GM18502 (cell line): ENCODE measurements around the gene MYOD1.

Source experiments
- ATAC-seq: cut with Tn5 transposase; IDR thresholded peaks from one replicate; pipeline ENCODE4 v1.9.1; 2021; ENCODE audit warnings: mild to moderate bottlenecking; ENCODE audit not compliant: unreplicated experiment, poor library complexity

Gene MYOD1

DNA sequence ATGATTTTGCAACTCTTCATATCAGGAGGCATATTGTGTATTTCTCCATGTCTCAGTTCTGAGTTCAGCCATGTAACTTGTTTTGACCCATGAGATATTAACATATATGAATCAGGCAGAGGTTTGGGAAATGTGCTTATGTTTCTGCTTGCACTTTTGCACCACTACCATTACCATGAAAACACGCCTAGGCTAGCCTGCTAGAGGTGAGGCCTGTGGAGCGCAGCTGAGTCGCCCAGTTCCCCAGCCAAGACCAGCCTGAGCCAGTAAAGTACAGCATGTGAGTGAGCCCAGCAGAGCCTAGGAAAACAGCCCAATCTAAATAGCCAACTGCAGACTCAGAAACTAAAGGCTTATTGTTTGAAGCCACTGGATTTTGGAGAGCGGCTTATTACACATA, 18.4 kb upstream of the MYOD1 start:
- no peak for ATAC-seq

GRCh38 chr11:17702876-17703275, 16.5 kb upstream of the MYOD1 start:
- ATAC-seq, result no peak

DNA sequence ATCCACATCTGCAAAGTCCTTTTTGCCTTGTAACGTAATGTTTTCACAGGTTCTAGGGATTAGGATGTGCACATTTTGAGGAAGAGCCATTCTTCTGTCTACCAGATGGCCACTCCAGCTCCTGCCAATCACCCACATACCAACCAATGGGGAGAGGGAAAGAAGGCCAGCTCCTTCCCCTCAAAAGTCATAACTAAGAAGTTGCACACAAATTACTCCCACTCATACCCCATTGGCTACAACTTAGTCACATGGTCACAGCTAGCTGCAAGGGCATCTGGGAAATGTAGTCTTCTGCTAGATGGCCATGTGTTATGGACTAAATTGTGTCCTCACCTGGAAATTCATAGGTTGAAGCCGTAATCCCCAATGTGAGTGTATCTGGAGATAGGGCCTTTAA, 15.4 kb upstream of the MYOD1 start:
- ATAC-seq, result no peak

DNA sequence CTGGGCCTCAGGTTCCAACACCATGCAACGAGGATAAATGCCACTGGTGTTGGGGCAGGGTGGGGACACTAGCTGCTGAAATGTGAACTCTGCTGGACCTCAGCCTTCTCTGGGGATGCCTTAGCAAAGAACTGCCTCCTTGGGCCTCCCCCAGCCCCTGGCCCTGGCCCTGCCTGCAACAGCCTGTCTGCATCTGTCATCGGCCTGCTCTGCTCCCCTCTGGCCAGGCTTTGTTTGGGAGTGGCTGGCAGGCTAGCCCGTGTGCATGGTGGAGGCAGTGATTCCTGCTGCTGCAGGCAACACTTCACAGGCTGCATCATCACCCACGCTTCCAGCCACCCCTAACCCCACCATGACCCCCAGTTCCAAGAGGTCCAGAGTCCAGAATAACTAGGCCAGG, 11.5 kb upstream of the MYOD1 start:
- no peak for ATAC-seq

DNA sequence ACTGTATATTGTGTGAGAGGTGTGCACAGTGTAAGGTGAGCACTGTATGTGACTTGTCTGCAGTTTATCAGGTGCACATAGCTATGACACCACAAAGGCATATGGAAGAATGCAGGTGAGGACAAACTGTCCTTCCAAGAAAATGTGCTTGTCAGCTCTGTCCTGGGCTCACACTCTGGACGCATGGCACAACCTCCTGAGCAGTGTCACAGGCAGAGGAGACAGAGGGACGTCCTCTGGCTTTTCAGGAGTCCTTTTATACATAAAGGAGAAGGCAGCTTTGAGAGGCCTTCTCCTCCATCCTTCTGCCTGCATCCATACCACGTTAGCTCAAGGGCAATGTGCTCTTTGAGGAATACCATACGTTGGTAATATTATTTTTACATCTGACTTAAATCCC, 7.5 kb upstream of the MYOD1 start:
- no peak for ATAC-seq

DNA sequence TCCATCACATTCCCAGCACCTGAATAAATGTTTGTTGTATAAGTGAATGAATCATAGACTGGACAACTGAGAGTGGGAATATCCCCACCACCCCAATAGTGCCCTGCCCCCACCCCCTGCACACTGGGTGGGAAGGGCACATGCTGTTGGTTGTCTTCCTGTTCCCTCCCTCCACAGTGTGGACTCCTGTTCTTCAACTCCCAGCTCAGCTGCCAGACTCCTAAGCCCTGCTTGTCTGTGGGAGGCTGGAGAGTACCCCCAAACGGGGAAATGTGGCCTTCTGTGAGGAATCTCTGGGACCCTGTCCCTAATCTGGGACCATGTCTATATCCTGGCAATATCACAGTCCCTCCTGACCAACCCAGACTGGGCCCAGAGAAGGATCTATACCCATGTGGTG, 5.5 kb upstream of the MYOD1 start:
- no peak for ATAC-seq

- no peak for ATAC-seq
Observed at GRCh38 chr11:17714356-17714854, 5.0 kb upstream of the MYOD1 start.

DNA sequence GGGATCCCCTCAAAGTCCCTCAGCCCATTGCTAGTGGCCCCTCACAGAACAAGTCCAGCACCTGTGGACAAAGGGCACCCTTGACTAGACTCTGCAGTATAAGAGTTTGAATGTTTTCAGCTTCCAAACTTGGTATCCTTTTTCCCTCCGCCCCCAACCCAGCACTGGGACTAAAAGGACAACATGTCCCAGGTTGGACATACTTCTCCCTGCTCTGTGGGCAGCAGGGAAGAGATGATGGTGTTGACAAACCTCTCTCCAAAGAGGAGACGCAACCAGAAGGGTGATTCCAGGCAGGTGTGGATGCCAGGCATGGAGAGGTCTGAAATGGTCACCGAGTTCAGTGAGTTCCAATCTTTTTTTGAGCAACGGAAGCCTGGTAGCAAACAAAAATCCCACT, 4.5 kb upstream of the MYOD1 start:
- no peak for ATAC-seq

DNA sequence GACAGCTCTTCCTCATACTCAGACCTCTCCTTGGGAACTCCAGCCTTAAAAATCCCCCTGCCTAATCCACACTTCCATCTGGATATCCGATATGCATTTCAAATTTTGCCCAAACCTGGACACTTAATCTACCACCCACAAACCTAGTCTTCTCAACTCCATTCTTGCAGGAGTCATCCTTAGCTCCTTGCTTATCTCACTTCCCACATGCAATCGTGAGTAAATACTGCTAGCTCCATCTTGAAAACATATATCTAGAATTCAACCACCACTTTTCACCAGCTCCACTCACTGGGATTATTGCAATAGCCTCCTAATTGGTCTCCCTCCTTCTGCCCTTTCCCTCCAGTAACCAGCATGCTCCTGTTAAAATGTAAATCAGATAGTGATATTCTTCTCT, 2.6 kb upstream of the MYOD1 start:
- no peak for ATAC-seq

DNA sequence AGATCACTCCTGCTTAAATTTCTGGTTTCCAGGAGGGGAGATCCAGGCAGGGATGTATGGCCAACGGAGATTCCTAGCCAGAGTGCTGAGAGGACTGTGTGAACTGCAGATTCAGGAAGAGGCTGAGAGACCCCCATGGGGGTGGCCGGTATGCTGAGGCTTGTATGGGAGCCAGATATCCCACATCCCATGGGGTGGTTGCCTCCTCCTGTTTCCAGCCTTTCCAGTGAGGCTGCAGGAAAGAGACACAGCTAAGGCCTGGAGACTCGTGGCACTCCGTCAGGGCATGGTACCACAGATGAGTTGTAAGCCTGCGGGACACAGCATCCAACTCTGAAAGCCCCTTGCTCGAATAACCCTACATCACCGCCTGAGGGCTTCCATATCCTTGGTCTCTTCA, 1.4 kb upstream of the MYOD1 start:
- ATAC-seq, result no peak

- no peak for ATAC-seq
Observed at GRCh38 chr11:17718510-17718962, 835 bp upstream of the MYOD1 start.

- no peak for ATAC-seq
Observed at GRCh38 chr11:17719938-17720795, 796 bp downstream of the MYOD1 start.

DNA sequence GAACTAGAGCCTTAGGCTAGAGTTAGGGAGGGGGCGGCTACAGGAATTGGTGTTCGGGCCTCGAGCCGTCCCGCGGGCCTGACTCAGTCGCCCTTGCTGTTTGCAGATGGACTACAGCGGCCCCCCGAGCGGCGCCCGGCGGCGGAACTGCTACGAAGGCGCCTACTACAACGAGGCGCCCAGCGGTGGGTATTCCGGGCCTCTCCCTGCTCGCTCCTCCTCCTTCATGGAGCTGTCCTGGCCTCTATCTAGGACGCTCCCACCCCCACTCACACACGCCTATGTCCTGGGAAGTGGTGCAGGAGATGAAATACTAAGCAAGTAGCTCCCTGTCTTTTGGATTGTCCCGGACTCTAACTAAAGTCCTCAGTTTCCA, 1.4 kb downstream of the MYOD1 start:
- no peak for ATAC-seq

- ATAC-seq, result no peak
Observed at GRCh38 chr11:17721242-17721999, 2.0 kb downstream of the MYOD1 start.

DNA sequence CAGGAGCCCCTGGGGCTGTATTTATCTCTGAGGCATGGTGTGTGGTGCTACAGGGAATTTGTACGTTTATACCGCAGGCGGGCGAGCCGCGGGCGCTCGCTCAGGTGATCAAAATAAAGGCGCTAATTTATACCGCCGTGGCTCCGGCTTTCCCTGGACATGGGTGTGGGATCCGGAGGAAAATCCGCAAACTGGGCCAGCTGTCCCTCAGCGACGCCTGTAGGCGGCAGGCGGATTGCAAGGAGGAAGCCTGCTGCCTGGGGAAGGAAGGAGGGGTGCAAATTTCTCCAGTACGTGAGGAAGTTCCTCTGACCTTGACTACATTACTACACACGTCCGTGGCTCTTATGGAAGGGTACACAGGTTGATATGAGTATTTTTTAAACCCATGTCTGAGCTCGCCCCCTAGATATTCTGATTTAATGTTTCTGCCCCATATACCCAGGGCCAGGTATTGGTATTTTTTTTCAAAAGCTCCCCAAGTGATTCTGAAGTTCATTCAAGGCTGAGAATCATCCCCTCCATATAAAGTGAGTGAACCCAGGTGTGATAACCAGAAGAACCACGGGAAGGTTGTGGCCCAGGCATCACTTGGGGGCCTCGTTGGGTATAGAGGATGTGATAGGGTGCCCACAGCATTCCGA, 2.8 kb downstream of the MYOD1 start:
- no peak for ATAC-seq

DNA sequence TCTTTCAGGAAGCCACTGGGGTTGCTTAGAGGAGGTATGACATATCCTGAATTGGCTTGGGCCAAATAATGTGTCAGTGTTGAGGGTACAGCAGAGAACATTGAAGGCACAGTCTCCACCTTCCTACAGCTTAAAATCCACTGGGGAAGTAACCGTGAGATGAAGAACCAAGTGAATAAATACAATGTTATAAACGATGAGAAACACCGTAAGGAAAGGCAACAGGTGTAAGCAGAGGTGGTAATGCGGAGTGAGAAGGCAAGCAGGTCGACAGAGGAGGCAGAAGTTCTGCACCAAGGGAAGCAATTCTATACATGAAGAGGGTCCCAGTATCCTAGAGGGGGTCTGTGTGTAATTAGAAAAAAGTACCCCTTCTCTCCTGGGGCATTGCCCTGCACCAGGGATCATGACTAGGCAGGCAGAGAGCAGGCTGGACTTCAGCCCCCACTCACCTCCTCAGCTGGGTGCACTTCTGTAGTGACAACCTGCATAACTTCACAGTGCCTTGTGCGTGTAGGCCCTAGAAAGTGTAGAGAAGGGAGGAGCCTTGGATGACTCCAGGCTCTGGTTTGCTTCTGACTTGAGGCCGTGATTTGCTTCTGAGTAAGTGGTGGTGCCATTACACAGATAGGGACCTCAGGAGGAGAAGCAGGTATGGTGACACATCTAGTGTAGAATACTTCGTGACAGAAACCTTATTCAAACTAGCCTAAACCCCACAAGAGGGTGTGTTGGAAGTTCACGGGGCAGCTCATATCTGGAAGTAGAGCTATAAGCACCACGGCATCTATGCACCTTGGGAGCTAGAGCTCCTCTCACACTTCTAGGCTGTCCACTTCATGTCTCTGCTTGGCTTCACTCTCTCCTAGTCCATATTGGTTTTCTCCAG, 4.9 kb downstream of the MYOD1 start:
- ATAC-seq, result no peak

DNA sequence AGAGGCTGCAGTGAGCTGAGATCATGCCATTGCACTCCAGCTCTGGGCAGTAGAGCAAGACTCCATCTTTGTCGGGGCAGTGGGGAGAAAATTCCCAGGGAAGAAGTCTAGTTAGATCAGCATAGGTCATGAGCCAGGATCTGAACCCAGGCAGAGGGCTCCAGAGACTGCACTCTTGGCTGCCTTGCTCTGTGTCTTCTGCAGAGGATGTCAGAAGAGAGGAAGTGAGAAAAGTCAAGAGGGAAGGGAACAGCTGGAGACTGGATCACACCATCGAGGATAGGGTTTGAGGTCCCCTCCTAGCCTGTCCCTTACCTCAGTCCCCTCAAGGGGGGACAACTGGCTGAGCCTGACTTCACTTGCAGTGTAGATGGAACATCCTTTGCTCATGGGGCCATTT, 5.8 kb downstream of the MYOD1 start:
- ATAC-seq, result no peak

GRCh38 chr11:17730137-17730536, 10.8 kb downstream of the MYOD1 start:
- ATAC-seq, result no peak

DNA sequence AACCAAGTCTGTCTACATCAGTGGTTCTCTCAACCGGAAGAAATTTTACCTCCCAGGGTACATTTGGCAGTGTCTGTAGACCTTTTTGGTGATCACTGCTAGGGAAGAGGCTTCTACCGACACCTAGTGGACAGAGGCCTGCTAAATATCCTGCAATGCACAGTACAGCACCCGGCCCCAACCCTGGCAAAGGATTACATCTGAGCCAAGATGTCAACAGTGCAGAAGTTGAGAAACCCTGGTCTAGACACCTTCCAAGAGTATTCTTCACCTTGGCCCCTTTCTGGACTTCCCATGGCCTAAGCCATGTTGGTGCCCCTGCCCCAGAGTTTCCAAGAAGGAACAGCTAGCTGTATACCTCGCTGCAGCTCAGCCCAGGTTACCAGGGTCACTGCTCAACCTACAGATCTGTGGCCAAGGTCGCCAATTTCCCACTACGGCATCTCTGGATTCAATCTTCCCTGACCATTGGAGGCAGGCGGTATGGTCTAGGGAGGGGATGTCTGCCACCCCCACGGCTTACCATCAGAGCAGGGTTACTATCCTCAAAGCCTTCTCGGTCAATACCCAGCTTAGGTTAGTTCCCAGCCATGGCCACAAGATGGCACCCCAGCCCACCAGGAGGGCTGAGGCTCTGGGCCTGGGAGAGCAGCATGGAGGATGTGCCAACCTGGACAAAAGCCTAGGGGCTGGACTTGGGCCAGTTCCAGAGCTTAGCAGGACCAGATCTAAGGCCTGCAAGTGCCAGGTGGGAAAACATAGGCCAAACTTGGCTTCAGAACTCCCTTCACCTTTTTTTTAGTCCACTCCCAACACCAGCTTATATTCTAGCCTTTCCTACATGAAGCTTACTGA, 11.5 kb downstream of the MYOD1 start:
- peak; percentile 85 for ATAC-seq
